ENCODE results near the gene GLYAT. TPM values are rescaled to one million over a fixed set of nuclear protein-coding genes. Genes with fewer than 3 reads are reported as not detected.

Gene GLYAT
- polyA plus RNA-seq, 1 donor from 2014 or later, result not detected

- Histone ChIP-seq H3K4me2 (ENCODE audit: low read length) (no peak overlapping the region), H3K9ac (ENCODE audit: low read length) (no peak overlapping the region), H3K79me2 (replicated peaks; ENCODE audit: insufficient read depth, low read length) (no peaks in the 10 kb centered on the region), H3K27ac (ENCODE audit: low read length) (no peak overlapping the region), H3K36me3 (ENCODE audit: insufficient read depth, low read length) (no peaks in the 10 kb centered on the region), H2AFZ (ENCODE audit: low read depth, low read length) (no peak overlapping the region), H3K9me3 (ENCODE audit: low read length) (no peaks in the 10 kb centered on the region), H4K20me1 (ENCODE audit: insufficient read depth) (no peaks in the 10 kb centered on the region), H3K27me3 (ENCODE audit: insufficient read depth, low read depth, low read length) (no peaks in the 10 kb centered on the region), H3K9me2 (ENCODE audit: insufficient read depth, low read length) (no peaks in the 10 kb centered on the region), H3F3A (ENCODE audit: insufficient read depth, low read length, poor library complexity, severe bottlenecking) (no peaks in the 10 kb centered on the region), H3K4me3 (ENCODE audit: low read length) (no peak overlapping the region)
- TF ChIP-seq SMC3 (conservative IDR thresholded peaks at IDR 0.05; ENCODE audit: poor library complexity) (no peak), TAF1 (IDR thresholded peaks at IDR 0.05; ENCODE audit: low read depth) (no peak), RAD21 (conservative IDR thresholded peaks at IDR 0.05) (no peak), POLR2AphosphoS5 (IDR thresholded peaks at IDR 0.05) (no peak), CTCF (IDR thresholded peaks at IDR 0.05; ENCODE audit: poor library complexity, severe bottlenecking) (no peak), MXI1 (conservative IDR thresholded peaks at IDR 0.05; ENCODE audit: poor library complexity, severe bottlenecking) (no peak)
Measured at GRCh38 chr11:58757439-58757838, 25.7 kb upstream of the GLYAT start.

GRCh38 chr11:58745705-58746364 is 14.1 kb upstream of the GLYAT start:
- TF ChIP-seq EZH2 (IDR thresholded peaks at IDR 0.05; ENCODE audit: borderline replicate concordance, insufficient read depth, low read length, poor library complexity, severe bottlenecking) (no peak), RAD21 (conservative IDR thresholded peaks at IDR 0.05) (no peak), REST (IDR thresholded peaks at IDR 0.05; ENCODE audit: borderline replicate concordance) (no peak), CTCF (IDR thresholded peaks at IDR 0.05; ENCODE audit: poor library complexity, severe bottlenecking) (no peak), POLR2AphosphoS5 (IDR thresholded peaks at IDR 0.05) (no peak)
- no peak overlapping the region for H3K27ac ChIP-seq (ENCODE audit: low read length)
- H3K36me3 ChIP-seq (ENCODE audit: insufficient read depth, low read length), result no peaks in the 10 kb centered on the region
- H3F3A ChIP-seq (ENCODE audit: insufficient read depth, low read length, poor library complexity, severe bottlenecking), result no peaks in the 10 kb centered on the region
- no peak overlapping the region for H3K4me2 ChIP-seq (ENCODE audit: low read length)
- no peaks in the 10 kb centered on the region for H4K20me1 ChIP-seq (ENCODE audit: insufficient read depth)
- no peaks in the 10 kb centered on the region for H3K9me3 ChIP-seq (ENCODE audit: low read length)
- no peaks in the 10 kb centered on the region for H3K79me2 ChIP-seq (replicated peaks; ENCODE audit: insufficient read depth, low read length)
- no peak overlapping the region for H3K4me3 ChIP-seq (ENCODE audit: low read length)
- no peaks in the 10 kb centered on the region for H3K9me2 ChIP-seq (ENCODE audit: insufficient read depth, low read length)
- H3K27me3 ChIP-seq (ENCODE audit: insufficient read depth, low read depth, low read length), result no peaks in the 10 kb centered on the region
- no peak overlapping the region for H3K9ac ChIP-seq (ENCODE audit: low read length)
- H2AFZ ChIP-seq (ENCODE audit: low read depth, low read length), result no peak overlapping the region
